HCT116 (cell line): ENCODE measurements around the gene SYCE3. TPM values are rescaled to one million over a fixed set of nuclear protein-coding genes. Genes with fewer than 3 reads are reported as not detected.

Source experiments
- ATAC-seq: fragments of 200-7000 bp; cut with Tn5 transposase; 2 replicates; pipeline ENCODE4 v1.9.1; 2020; ENCODE audit warnings: mild to moderate bottlenecking, moderate library complexity
- BruUV-seq: library from RNA; stranded (reverse); fragments of 400-500 nt; replicated peaks from 2 replicates; lab custom pipeline; 2021; lab: Mats Ljungman, UMichigan
- CTCF ChIA-PET: fragments of 300-600 bp; sonication (Branson Sonifier 250); formaldehyde crosslinking; loops from one replicate; lab custom pipeline; 2021; ENCODE audit warnings: antibody characterized with exemption; lab: Charles Lee
- POLR2A ChIA-PET: fragments of 300-600, 350-600 bp; sonication (Branson Sonifier 250); formaldehyde crosslinking; loops from one replicate; lab custom pipeline; 2021; ENCODE audit warnings: antibody characterized with exemption; lab: Charles Lee
- RAD21 ChIA-PET, 2 experiments: fragments of 300-600 bp; sonication (Branson Sonifier 250); formaldehyde crosslinking; loops; one replicate each; lab custom pipeline; 2023; ENCODE audit warnings: low total read pairs in 2 of 2; ENCODE audit not compliant: uncharacterized antibody in 2 of 2, unreplicated experiment in 2 of 2, low non-redundant PET in 1 of 2; lab: Charles Lee
- DNase-seq: peaks from one replicate; pipeline ENCODE4 v3.0.0-alpha.2; 2010; ENCODE audit warnings: low read depth, low spot score
- H2AFZ ChIP-seq: fragments of 200-600 bp; shearing (Covaris generic), sonication (generic); 2 replicates; pipeline ENCODE4 v1.6.1; 2017; ENCODE audit warnings: low read depth, mixed run types, mixed read lengths, antibody characterized with exemption, low read length; ENCODE audit not compliant: poor library complexity, severe bottlenecking
- H3K27ac ChIP-seq: 2 replicates; pipeline ENCODE4 v1.5.1; 2012; ENCODE audit warnings: low read depth, low read length
- H3K27me3 ChIP-seq: fragments of 200-600 bp; sonication (generic); 2 replicates; pipeline ENCODE4 v1.6.1; 2016; ENCODE audit warnings: mixed run types, low read length, mixed read lengths; ENCODE audit not compliant: insufficient read depth
- H3K36me3 ChIP-seq, 2 experiments: fragments of 200-500 bp in 1 of 2; fragments of 200-600 bp in 1 of 2; sonication (Bioruptor generic) in 1 of 2; sonication (generic) in 1 of 2; 2 replicates each; pipeline versions ENCODE4 v1.5.1 to v1.6.1; 2014 to 2016; ENCODE audit warnings: low read length in 2 of 2, inconsistent platforms in 1 of 2, mixed read lengths in 1 of 2, mixed run types in 1 of 2; ENCODE audit not compliant: insufficient read depth in 2 of 2, control insufficient read depth in 1 of 2
- H3K4me1 ChIP-seq, 2 experiments: fragments of 200-600 bp in 1 of 2; sonication (generic) in 1 of 2; 2 replicates each; pipeline versions ENCODE4 v1.5.1 to v1.6.1; 2012 to 2017; ENCODE audit warnings: low read length in 2 of 2, inconsistent platforms in 1 of 2, mild to moderate bottlenecking in 1 of 2, mixed read lengths in 1 of 2, mixed run types in 1 of 2, moderate library complexity in 1 of 2; ENCODE audit not compliant: insufficient read depth in 2 of 2, control insufficient read depth in 1 of 2
- H3K4me2 ChIP-seq: fragments of 200-600 bp; sonication (generic); 2 replicates; pipeline ENCODE4 v1.6.1; 2017; ENCODE audit warnings: mixed run types, low read length, mixed read lengths
- H3K4me3 ChIP-seq, 2 experiments: fragments of 200-600 bp in 1 of 2; sonication (generic) in 1 of 2; replicated peaks in 1 of 2; 2 replicates each; pipeline ENCODE4 v1.5.1; 2011 to 2016; ENCODE audit warnings: low read length in 2 of 2, control low read depth in 1 of 2, low read depth in 1 of 2, mild to moderate bottlenecking in 1 of 2, mixed read lengths in 1 of 2, mixed run types in 1 of 2
- H3K79me2 ChIP-seq: fragments of 200-600 bp; sonication (generic); 2 replicates; pipeline ENCODE4 v1.6.1; 2017; ENCODE audit warnings: mild to moderate bottlenecking, mixed run types, low read length, moderate library complexity, mixed read lengths; ENCODE audit not compliant: insufficient read depth
- H3K9ac ChIP-seq: fragments of 200-600 bp; sonication (generic); 2 replicates; pipeline ENCODE4 v1.6.1; 2016; ENCODE audit warnings: low read length, mixed read lengths
- H3K9me2 ChIP-seq: fragments of 200-600 bp; sonication (generic), shearing (Covaris generic); 2 replicates; pipeline ENCODE4 v1.6.1; 2017; ENCODE audit warnings: mixed run types, mild to moderate bottlenecking, moderate library complexity; ENCODE audit not compliant: insufficient read depth
- H3K9me3 ChIP-seq, 2 experiments: fragments of 200-500 bp in 1 of 2; fragments of 200-600 bp in 1 of 2; sonication (Bioruptor generic) in 1 of 2; sonication (generic) in 1 of 2; 2 replicates each; pipeline ENCODE4 v1.6.1; 2014 to 2017; ENCODE audit warnings: low read length in 2 of 2, mixed read lengths in 2 of 2, inconsistent platforms in 1 of 2, low read depth in 1 of 2, mild to moderate bottlenecking in 1 of 2, mixed run types in 1 of 2, moderate library complexity in 1 of 2; ENCODE audit not compliant: control insufficient read depth in 1 of 2, insufficient read depth in 1 of 2
- H4K20me1 ChIP-seq: fragments of 200-600 bp; sonication (generic), shearing (Covaris generic); 2 replicates; pipeline ENCODE4 v1.6.1; 2017; ENCODE audit warnings: mixed run types, mild to moderate bottlenecking, moderate library complexity; ENCODE audit not compliant: insufficient read depth
- CBX3 ChIP-seq: IDR thresholded peaks from 2 replicates; pipeline ENCODE4 v1.6.1; 2012; ENCODE audit warnings: low read depth
- CEBPB ChIP-seq: IDR thresholded peaks from 2 replicates; pipeline ENCODE4 v1.6.1; 2012; ENCODE audit warnings: low read depth
- EGR1 ChIP-seq: IDR thresholded peaks from 2 replicates; pipeline ENCODE4 v1.6.1; 2012; ENCODE audit warnings: low read depth
- ELF1 ChIP-seq: IDR thresholded peaks from 2 replicates; pipeline ENCODE4 v1.6.1; 2012; ENCODE audit warnings: low read depth, borderline replicate concordance
- EZH2 ChIP-seq: fragments of 200-600 bp; sonication (generic); IDR thresholded peaks from 2 replicates; pipeline ENCODE4 v1.6.1; 2017; ENCODE audit warnings: antibody characterized with exemption, mixed run types
- EZH2phosphoT487 ChIP-seq: fragments of 200-600 bp; IDR thresholded peaks from 2 replicates; pipeline ENCODE4 v1.6.1; 2018; ENCODE audit warnings: antibody characterized with exemption, borderline replicate concordance
- FOSL1 ChIP-seq: IDR thresholded peaks from 2 replicates; pipeline ENCODE4 v1.6.1; 2012; ENCODE audit warnings: low read depth
- JUND ChIP-seq: IDR thresholded peaks from 2 replicates; pipeline ENCODE4 v1.6.1; 2012
- POLR2A ChIP-seq: IDR thresholded peaks from 2 replicates; pipeline ENCODE4 v1.7.0; 2011; ENCODE audit warnings: borderline replicate concordance; ENCODE audit not compliant: insufficient read depth, insufficient read length; ENCODE audit errors: extremely low read depth
- RAD21 ChIP-seq: IDR thresholded peaks from 2 replicates; pipeline ENCODE4 v1.6.1; 2012; ENCODE audit warnings: low read depth, mild to moderate bottlenecking
- SIN3A ChIP-seq: IDR thresholded peaks from 2 replicates; pipeline ENCODE4 v1.6.1; 2012; ENCODE audit warnings: low read depth
- SP1 ChIP-seq: IDR thresholded peaks from 2 replicates; pipeline ENCODE4 v1.6.1; 2012; ENCODE audit warnings: low read depth
- TCF7L2 ChIP-seq: IDR thresholded peaks from 2 replicates; pipeline ENCODE4 v1.7.0; 2011; ENCODE audit warnings: borderline replicate concordance, inconsistent platforms; ENCODE audit not compliant: insufficient read depth, insufficient read length; ENCODE audit errors: extremely low read depth
- ZNF274 ChIP-seq: fragments of 200-500 bp; sonication (Bioruptor generic); IDR thresholded peaks from 2 replicates; pipeline ENCODE4 v1.6.1; 2014; ENCODE audit warnings: mild to moderate bottlenecking, low read depth, low read length, inconsistent platforms
- intact Hi-C: fragments of 100-400 bp; cut with micrococcal nuclease; formaldehyde crosslinking; loops from 2 replicates; pipeline ENCODE4 v1.10.0; 2022
- total RNA-seq: library from RNA; stranded (reverse); gene quantifications from one replicate; pipeline ENCODE4 v1.2.1, GENCODE V29; 2021; ENCODE audit not compliant: unreplicated experiment
- TF ChIP-seq, protein P1 (sequence below), 3 experiments: fragments of 200-600 bp in 1 of 3; sonication (generic) in 1 of 3; IDR thresholded peaks in 2 of 3; conservative IDR thresholded peaks in 1 of 3; 2 replicates each; pipeline ENCODE4 v1.5.1; 2012 to 2017; ENCODE audit warnings: low read depth in 2 of 3, low read length in 2 of 3, antibody characterized with exemption in 1 of 3, borderline replicate concordance in 1 of 3, control low read depth in 1 of 3, mild to moderate bottlenecking in 1 of 3, mixed read lengths in 1 of 3, mixed run types in 1 of 3, moderate library complexity in 1 of 3; ENCODE audit not compliant: insufficient read depth in 1 of 3
- TF ChIP-seq, protein P2 (sequence below): IDR thresholded peaks from 2 replicates; pipeline ENCODE4 v1.6.1; 2011; ENCODE audit warnings: mild to moderate bottlenecking, low read length, moderate library complexity; ENCODE audit not compliant: insufficient replicate concordance; ENCODE audit errors: extremely low read depth
- TF ChIP-seq, protein P3 (sequence below): IDR thresholded peaks from 2 replicates; pipeline ENCODE4 v1.6.1; 2012
- TF ChIP-seq, protein P4 (sequence below): IDR thresholded peaks from 2 replicates; pipeline ENCODE4 v1.6.1; 2012; ENCODE audit warnings: low read depth
- TF ChIP-seq, protein P5 (sequence below): IDR thresholded peaks from 2 replicates; pipeline ENCODE4 v1.6.1; 2012

SYCE3 gene
- total RNA-seq, 1 experiment from 2014 or later: not detected

DNA sequence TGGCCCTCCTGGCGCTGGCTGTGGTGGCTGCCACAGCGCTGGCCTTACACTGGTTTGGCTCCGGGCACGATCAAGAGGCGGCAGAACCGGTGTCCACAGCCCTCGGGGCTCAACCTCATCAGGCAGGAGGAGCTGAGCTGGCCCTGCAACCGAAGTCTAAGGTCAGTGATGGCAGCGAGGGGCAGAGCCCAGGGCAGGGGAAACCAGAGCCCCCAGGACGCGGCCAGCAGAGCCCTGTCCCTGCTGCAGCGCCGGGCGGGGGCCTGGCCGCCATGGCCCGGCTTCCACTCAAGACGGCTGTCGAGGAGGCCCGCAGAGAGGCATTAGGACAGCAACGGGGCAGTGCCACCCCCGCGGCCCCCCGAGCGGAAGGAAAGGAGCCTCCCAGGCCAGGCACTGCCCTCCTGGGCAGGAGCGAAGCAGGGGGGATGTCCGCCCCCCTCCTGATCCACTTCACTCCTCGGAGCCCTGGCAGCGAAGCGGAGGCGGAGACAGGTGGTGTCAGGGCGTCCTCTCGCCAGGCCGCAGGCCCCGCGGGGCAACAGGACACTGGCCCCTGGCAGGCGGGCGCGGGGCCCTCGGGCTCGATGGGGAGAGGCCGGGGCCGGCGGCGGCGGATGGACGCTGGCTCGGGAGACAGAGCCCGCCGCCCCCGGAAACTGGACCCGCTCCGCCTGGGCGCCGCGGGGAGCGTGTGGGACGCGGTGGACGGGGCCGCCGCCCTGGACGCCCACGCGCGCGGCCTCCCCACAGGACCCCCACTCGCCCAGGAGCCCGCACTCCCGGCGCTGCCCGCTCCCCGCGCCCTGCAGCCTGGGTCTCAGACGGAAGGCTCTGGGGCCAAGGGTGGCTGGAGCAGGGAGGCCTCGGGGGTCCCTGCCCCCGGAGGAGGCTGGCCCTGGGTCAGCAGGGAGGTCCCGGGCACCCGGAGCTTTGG lies 16.1 kb downstream of the SYCE3 start:
- H3K4me3 ChIP-seq: no peak overlapping the region
- CTCF ChIA-PET: interaction anchor here (0.7 to 1.8 kb wide), 3 partner anchors 16 to 21 kb away, joined by 3 to 6 read pairs (median 5); partner anchors contain the start of genes SCO2 and SYCE3
- BruUV-seq: no TSS peak
- no peak for TF ChIP-seq TCF7L2
- no peak for TF ChIP-seq FOSL1
- TF ChIP-seq, protein P1, sequence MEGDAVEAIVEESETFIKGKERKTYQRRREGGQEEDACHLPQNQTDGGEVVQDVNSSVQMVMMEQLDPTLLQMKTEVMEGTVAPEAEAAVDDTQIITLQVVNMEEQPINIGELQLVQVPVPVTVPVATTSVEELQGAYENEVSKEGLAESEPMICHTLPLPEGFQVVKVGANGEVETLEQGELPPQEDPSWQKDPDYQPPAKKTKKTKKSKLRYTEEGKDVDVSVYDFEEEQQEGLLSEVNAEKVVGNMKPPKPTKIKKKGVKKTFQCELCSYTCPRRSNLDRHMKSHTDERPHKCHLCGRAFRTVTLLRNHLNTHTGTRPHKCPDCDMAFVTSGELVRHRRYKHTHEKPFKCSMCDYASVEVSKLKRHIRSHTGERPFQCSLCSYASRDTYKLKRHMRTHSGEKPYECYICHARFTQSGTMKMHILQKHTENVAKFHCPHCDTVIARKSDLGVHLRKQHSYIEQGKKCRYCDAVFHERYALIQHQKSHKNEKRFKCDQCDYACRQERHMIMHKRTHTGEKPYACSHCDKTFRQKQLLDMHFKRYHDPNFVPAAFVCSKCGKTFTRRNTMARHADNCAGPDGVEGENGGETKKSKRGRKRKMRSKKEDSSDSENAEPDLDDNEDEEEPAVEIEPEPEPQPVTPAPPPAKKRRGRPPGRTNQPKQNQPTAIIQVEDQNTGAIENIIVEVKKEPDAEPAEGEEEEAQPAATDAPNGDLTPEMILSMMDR (IDR thresholded peaks at IDR 0.05 in 2 of 3, conservative IDR thresholded peaks at IDR 0.05 in 1 of 3; ENCODE audit: borderline replicate concordance in 1 of 3, insufficient read depth in 1 of 3, low read depth in 2 of 3, low read length in 2 of 3): no peak
- no peak for TF ChIP-seq EZH2
- no peak for TF ChIP-seq ZNF274
- TF ChIP-seq CEBPB: no peak
- TF ChIP-seq CBX3: no peak
- no peak for TF ChIP-seq JUND
- TF ChIP-seq, protein P2, sequence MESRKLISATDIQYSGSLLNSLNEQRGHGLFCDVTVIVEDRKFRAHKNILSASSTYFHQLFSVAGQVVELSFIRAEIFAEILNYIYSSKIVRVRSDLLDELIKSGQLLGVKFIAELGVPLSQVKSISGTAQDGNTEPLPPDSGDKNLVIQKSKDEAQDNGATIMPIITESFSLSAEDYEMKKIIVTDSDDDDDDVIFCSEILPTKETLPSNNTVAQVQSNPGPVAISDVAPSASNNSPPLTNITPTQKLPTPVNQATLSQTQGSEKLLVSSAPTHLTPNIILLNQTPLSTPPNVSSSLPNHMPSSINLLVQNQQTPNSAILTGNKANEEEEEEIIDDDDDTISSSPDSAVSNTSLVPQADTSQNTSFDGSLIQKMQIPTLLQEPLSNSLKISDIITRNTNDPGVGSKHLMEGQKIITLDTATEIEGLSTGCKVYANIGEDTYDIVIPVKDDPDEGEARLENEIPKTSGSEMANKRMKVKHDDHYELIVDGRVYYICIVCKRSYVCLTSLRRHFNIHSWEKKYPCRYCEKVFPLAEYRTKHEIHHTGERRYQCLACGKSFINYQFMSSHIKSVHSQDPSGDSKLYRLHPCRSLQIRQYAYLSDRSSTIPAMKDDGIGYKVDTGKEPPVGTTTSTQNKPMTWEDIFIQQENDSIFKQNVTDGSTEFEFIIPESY: no peak
- TF ChIP-seq EGR1: no peak
- no peak for TF ChIP-seq RAD21
- TF ChIP-seq, protein P3, sequence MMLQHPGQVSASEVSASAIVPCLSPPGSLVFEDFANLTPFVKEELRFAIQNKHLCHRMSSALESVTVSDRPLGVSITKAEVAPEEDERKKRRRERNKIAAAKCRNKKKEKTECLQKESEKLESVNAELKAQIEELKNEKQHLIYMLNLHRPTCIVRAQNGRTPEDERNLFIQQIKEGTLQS: no peak
- TF ChIP-seq EZH2phosphoT487: no peak
- no peak for TF ChIP-seq SIN3A
- no peak for TF ChIP-seq ELF1
- TF ChIP-seq, protein P4, sequence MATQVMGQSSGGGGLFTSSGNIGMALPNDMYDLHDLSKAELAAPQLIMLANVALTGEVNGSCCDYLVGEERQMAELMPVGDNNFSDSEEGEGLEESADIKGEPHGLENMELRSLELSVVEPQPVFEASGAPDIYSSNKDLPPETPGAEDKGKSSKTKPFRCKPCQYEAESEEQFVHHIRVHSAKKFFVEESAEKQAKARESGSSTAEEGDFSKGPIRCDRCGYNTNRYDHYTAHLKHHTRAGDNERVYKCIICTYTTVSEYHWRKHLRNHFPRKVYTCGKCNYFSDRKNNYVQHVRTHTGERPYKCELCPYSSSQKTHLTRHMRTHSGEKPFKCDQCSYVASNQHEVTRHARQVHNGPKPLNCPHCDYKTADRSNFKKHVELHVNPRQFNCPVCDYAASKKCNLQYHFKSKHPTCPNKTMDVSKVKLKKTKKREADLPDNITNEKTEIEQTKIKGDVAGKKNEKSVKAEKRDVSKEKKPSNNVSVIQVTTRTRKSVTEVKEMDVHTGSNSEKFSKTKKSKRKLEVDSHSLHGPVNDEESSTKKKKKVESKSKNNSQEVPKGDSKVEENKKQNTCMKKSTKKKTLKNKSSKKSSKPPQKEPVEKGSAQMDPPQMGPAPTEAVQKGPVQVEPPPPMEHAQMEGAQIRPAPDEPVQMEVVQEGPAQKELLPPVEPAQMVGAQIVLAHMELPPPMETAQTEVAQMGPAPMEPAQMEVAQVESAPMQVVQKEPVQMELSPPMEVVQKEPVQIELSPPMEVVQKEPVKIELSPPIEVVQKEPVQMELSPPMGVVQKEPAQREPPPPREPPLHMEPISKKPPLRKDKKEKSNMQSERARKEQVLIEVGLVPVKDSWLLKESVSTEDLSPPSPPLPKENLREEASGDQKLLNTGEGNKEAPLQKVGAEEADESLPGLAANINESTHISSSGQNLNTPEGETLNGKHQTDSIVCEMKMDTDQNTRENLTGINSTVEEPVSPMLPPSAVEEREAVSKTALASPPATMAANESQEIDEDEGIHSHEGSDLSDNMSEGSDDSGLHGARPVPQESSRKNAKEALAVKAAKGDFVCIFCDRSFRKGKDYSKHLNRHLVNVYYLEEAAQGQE: no peak
- TF ChIP-seq, protein P5, sequence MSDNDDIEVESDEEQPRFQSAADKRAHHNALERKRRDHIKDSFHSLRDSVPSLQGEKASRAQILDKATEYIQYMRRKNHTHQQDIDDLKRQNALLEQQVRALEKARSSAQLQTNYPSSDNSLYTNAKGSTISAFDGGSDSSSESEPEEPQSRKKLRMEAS: no peak
- TF ChIP-seq POLR2A: no peak
- TF ChIP-seq SP1: no peak
- TF ChIP-seq, all 23 proteins: peak for 0
- H4K20me1 ChIP-seq: no peaks in the 10 kb centered on the region
- H3K9me2 ChIP-seq: no peaks in the 10 kb centered on the region
- H3K9ac ChIP-seq: no peak overlapping the region
- no peak overlapping the region for H3K4me2 ChIP-seq
- H3K27me3 ChIP-seq: no peaks in the 10 kb centered on the region
- POLR2A ChIA-PET: interaction anchor here (1.2 to 1.9 kb wide), 3 partner anchors 8 to 17 kb away, joined by 5 to 7 read pairs (median 7); partner anchors contain the start of gene TYMP
- no peak overlapping the region for H2AFZ ChIP-seq
- DNase-seq (no peak), ATAC-seq (no peak)
- H3K27ac ChIP-seq: no peak overlapping the region
- no peaks in the 10 kb centered on the region for H3K79me2 ChIP-seq
- RAD21 ChIA-PET: no interaction called here
- H3K4me1 ChIP-seq: peaks cover 11 to 26% of the 10 kb centered on the region in 2 experiments; a peak in 3 of 4 replicates
- no peaks in the 10 kb centered on the region for H3K9me3 ChIP-seq
- intact Hi-C loops: no loop called here
- H3K36me3 ChIP-seq: no peaks in the 10 kb centered on the region
